ENCODE measurements around the gene SPAG16. TPM values are rescaled to one million over a fixed set of nuclear protein-coding genes. Genes with fewer than 3 reads are reported as not detected.

The SPAG16 gene
- total and polyA plus RNA-seq, 10 donors = 9.0 to 19.7 (median 12.2) TPM

- Histone ChIP-seq H3K4me3 (no peak overlapping the region), H3K27me3 (replicated peaks in 1 of 7) (no peaks in the 10 kb centered on the region), H3K36me3 (no peaks in the 10 kb centered on the region), H3K9me3 (no peaks in the 10 kb centered on the region), H3K4me1 (no peaks in the 10 kb centered on the region), H3K27ac (no peak overlapping the region)
- intact Hi-C loops (cut with DNase I; ENCODE audit: low total_unique reads) = no loop called here
- DNase-seq = no peak
- WGBS, 5 donors = 58 to 69% (median 68%) methylated on average over 5 of the region's 5 CpGs
- TF ChIP-seq POLR2A (IDR thresholded peaks at IDR 0.05) (no peak), POLR2AphosphoS5 (IDR thresholded peaks at IDR 0.05) (no peak)
Observed at GRCh38 chr2:214380681-214381080, 1096.4 kb downstream of the SPAG16 start.

DNA sequence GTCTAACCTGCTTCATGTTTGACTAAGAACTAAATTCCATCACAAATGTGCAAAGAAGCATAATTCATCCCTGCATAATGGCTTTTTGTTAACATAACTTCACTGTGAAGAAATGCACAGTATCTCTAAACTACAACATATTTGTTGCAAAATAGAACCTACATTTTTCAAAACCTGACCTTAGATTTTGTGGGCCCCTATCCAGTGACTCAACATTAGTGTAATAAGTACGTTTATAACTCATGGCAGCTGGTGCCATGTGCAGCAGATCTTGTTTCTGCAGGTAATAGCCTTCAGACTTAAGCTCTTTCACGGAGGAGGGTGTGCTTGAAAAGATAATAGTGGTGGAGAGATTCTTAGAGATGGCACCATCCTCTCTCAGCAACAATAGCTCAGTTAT, 1098.0 kb downstream of the SPAG16 start:
- intact Hi-C loops (cut with DNase I; ENCODE audit: low total_unique reads) = no loop called here
- DNase-seq = no peak
- Histone ChIP-seq H3K27ac (no peak overlapping the region), H3K27me3 (replicated peaks in 1 of 7) (no peaks in the 10 kb centered on the region), H3K9me3 (no peaks in the 10 kb centered on the region), H3K36me3 (no peaks in the 10 kb centered on the region), H3K4me3 (no peak overlapping the region), H3K4me1 (no peaks in the 10 kb centered on the region)
- WGBS, 5 donors = 52 to 75% (median 56%) methylated on average over 2 of the region's 2 CpGs
- TF ChIP-seq POLR2AphosphoS5 (IDR thresholded peaks at IDR 0.05) = no peak
- no peak for TF ChIP-seq POLR2A (IDR thresholded peaks at IDR 0.05)
- TF ChIP-seq, protein P1, sequence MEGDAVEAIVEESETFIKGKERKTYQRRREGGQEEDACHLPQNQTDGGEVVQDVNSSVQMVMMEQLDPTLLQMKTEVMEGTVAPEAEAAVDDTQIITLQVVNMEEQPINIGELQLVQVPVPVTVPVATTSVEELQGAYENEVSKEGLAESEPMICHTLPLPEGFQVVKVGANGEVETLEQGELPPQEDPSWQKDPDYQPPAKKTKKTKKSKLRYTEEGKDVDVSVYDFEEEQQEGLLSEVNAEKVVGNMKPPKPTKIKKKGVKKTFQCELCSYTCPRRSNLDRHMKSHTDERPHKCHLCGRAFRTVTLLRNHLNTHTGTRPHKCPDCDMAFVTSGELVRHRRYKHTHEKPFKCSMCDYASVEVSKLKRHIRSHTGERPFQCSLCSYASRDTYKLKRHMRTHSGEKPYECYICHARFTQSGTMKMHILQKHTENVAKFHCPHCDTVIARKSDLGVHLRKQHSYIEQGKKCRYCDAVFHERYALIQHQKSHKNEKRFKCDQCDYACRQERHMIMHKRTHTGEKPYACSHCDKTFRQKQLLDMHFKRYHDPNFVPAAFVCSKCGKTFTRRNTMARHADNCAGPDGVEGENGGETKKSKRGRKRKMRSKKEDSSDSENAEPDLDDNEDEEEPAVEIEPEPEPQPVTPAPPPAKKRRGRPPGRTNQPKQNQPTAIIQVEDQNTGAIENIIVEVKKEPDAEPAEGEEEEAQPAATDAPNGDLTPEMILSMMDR (IDR thresholded peaks at IDR 0.05 in 8 of 11, conservative IDR thresholded peaks at IDR 0.05 in 3 of 11) = no peak

GRCh38 chr2:214386720-214387119, 1102.5 kb downstream of the SPAG16 start:
- TF ChIP-seq POLR2A (IDR thresholded peaks at IDR 0.05) (no peak), POLR2AphosphoS5 (IDR thresholded peaks at IDR 0.05) (no peak)
- TF ChIP-seq, protein P1 (IDR thresholded peaks at IDR 0.05 in 8 of 11, conservative IDR thresholded peaks at IDR 0.05 in 3 of 11) = no peak
- Histone ChIP-seq H3K4me1 (no peaks in the 10 kb centered on the region), H3K36me3 (no peaks in the 10 kb centered on the region), H3K27ac (no peak overlapping the region), H3K4me3 (no peak overlapping the region), H3K9me3 (no peaks in the 10 kb centered on the region), H3K27me3 (replicated peaks in 1 of 7) (no peaks in the 10 kb centered on the region)
- intact Hi-C loops (cut with DNase I; ENCODE audit: low total_unique reads) = no loop called here
- DNase-seq = no peak
- 76 to 92% (median 84%) methylated on average over 2 of the region's 2 CpGs for WGBS, 5 donors

DNA sequence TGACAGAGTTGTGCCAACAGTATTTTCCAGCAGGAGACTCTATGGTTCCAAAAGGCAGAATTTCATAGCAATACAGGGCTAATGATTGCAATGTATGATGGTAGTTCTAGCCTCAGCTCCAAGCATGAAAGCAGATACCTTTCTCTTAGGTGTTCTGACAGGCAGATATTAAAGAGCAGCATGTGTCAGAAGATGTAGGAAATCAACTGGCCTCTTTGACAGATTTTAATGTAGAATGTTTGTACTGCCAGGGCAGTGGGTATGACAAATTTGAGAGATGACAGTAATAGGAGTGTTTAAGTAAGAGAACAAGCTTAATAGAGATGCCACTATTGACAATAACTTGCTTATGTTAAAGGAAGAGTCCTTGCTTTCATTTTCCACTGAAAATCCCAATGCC, 1105.1 kb downstream of the SPAG16 start:
- H3K4me1 ChIP-seq = no peaks in the 10 kb centered on the region
- DNase-seq = no peak
- no peak overlapping the region for H3K27ac ChIP-seq
- H3K4me3 ChIP-seq = no peak overlapping the region
- H3K36me3 ChIP-seq = no peaks in the 10 kb centered on the region
- intact Hi-C loops (cut with DNase I; ENCODE audit: low total_unique reads) = no loop called here
- no peak for TF ChIP-seq POLR2AphosphoS5 (IDR thresholded peaks at IDR 0.05)
- TF ChIP-seq, protein P1 (IDR thresholded peaks at IDR 0.05 in 8 of 11, conservative IDR thresholded peaks at IDR 0.05 in 3 of 11) = no peak
- no peak for TF ChIP-seq POLR2A (IDR thresholded peaks at IDR 0.05)
- no peaks in the 10 kb centered on the region for H3K27me3 ChIP-seq (replicated peaks in 1 of 7)
- H3K9me3 ChIP-seq = no peaks in the 10 kb centered on the region

GRCh38 chr2:214393796-214394195, 1109.5 kb downstream of the SPAG16 start:
- Histone ChIP-seq H3K36me3 (no peaks in the 10 kb centered on the region), H3K4me1 (no peaks in the 10 kb centered on the region), H3K9me3 (no peaks in the 10 kb centered on the region), H3K27ac (no peak overlapping the region), H3K27me3 (replicated peaks in 1 of 7) (no peaks in the 10 kb centered on the region), H3K4me3 (no peak overlapping the region)
- no peak for TF ChIP-seq POLR2AphosphoS5 (IDR thresholded peaks at IDR 0.05)
- TF ChIP-seq, protein P1 (IDR thresholded peaks at IDR 0.05 in 8 of 11, conservative IDR thresholded peaks at IDR 0.05 in 3 of 11) = no peak
- TF ChIP-seq POLR2A (IDR thresholded peaks at IDR 0.05) = no peak
- intact Hi-C loops (cut with DNase I; ENCODE audit: low total_unique reads) = no loop called here
- no peak for DNase-seq

All from spleen (tissue), 11 donors.